ENCODE measurements around the gene FOXL2NB. TPM values are rescaled to one million over a fixed set of nuclear protein-coding genes. Genes with fewer than 3 reads are reported as not detected.

Gene FOXL2NB
- total RNA-seq, 1 experiment from 2014 or later = not detected

- peaks cover 48% of the 10 kb centered on the region for H3K27me3 ChIP-seq (replicated peaks)
- no peaks in the 10 kb centered on the region for H3K36me3 ChIP-seq
- H3K4me1 ChIP-seq (replicated peaks) = peaks cover 11% of the 10 kb centered on the region
- peaks cover 11% of the 10 kb centered on the region for H3K9me3 ChIP-seq (replicated peaks)
- no peak overlapping the region for H3K4me3 ChIP-seq
- H3K27ac ChIP-seq = no peak overlapping the region
- DNase-seq (ENCODE audit: low read depth in 1 of 2, low spot score in 2 of 2) = no peak
Observed at GRCh38 chr3:138936741-138937689, 10.0 kb upstream of the FOXL2NB start.

DNA sequence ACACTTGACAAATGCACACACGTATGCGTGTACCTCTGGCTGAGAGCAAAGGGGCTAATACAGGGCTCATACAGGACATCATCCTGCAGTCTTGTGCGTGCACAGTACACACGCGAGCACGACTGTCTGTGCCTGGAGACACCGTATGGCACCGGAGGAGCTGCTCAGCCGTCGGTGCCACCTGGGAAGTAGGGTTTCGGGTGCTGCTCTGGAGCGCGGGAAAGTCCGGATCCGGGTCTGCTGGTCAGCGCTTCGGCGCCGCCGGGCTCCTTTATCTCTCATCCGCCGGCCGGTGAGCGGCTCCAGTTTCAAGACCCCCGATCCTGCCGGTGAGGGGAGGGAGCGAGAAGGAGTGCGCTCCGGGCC, 9.3 kb upstream of the FOXL2NB start:
- H3K9me3 ChIP-seq (replicated peaks) = peaks cover 11% of the 10 kb centered on the region
- no peak overlapping the region for H3K4me3 ChIP-seq
- no peak for DNase-seq (ENCODE audit: low read depth in 1 of 2, low spot score in 2 of 2)
- H3K27me3 ChIP-seq (replicated peaks) = peaks cover 53% of the 10 kb centered on the region
- no peaks in the 10 kb centered on the region for H3K36me3 ChIP-seq
- H3K27ac ChIP-seq = no peak overlapping the region
- peaks cover 11% of the 10 kb centered on the region for H3K4me1 ChIP-seq (replicated peaks)

GRCh38 chr3:138938056-138938876, 8.8 kb upstream of the FOXL2NB start:
- Histone ChIP-seq H3K9me3 (replicated peaks) (peaks cover 11% of the 10 kb centered on the region), H3K4me1 (replicated peaks) (peaks cover 11% of the 10 kb centered on the region), H3K36me3 (no peaks in the 10 kb centered on the region), H3K27ac (no peak overlapping the region), H3K4me3 (no peak overlapping the region), H3K27me3 (replicated peaks) (peaks cover 57% of the 10 kb centered on the region)
- no peak for DNase-seq (ENCODE audit: low read depth in 1 of 2, low spot score in 2 of 2)

GRCh38 chr3:138938877-138939560, 8.0 kb upstream of the FOXL2NB start:
- H3K4me1 ChIP-seq (replicated peaks) = peaks cover 12% of the 10 kb centered on the region
- H3K36me3 ChIP-seq = no peaks in the 10 kb centered on the region
- no peak overlapping the region for H3K4me3 ChIP-seq
- H3K27me3 ChIP-seq (replicated peaks) = peaks cover 64% of the 10 kb centered on the region
- no peak for DNase-seq (ENCODE audit: low read depth in 1 of 2, low spot score in 2 of 2)
- no peak overlapping the region for H3K27ac ChIP-seq
- H3K9me3 ChIP-seq (replicated peaks) = peaks cover 11% of the 10 kb centered on the region

DNA sequence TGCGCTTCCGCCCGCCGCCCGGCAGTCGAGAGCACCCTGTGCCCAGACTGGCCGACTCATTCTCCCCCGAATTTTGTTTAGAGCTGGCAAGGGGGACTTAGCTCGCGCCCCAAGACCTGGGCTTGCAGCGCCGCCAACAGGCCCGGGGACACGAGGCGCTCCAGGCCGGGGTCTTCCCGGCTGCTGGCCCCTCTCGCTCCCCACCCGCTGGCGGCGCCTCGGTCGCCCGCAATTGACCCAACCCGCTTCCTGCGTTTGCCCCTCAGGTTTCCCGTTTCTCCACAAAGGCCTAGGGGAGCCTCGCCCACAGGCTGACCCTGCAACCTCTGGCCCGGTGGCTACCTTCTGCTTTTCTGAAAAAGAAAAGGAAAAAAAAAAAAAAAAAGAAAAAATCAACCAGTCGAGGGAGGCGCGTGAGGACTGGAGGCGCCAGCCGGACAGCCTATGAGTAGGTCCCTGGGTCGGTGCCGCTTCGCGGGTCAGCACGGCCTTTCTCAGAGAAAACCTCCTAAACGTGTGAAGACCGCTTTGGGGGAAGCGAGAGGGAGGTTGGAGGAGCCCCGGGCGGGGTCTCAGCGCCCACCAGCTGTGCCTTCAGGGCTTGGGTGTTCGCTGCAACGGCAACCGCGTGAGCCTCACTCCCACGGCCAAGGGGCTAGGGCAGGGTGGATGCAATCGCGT, 7.3 kb upstream of the FOXL2NB start:
- Histone ChIP-seq H3K36me3 (no peaks in the 10 kb centered on the region), H3K4me3 (no peak overlapping the region), H3K27me3 (replicated peaks) (peaks cover 71% of the 10 kb centered on the region), H3K27ac (no peak overlapping the region), H3K9me3 (replicated peaks) (peaks cover 14% of the 10 kb centered on the region), H3K4me1 (replicated peaks) (peaks cover 15% of the 10 kb centered on the region)
- no peak for DNase-seq (ENCODE audit: low read depth in 1 of 2, low spot score in 2 of 2)

DNA sequence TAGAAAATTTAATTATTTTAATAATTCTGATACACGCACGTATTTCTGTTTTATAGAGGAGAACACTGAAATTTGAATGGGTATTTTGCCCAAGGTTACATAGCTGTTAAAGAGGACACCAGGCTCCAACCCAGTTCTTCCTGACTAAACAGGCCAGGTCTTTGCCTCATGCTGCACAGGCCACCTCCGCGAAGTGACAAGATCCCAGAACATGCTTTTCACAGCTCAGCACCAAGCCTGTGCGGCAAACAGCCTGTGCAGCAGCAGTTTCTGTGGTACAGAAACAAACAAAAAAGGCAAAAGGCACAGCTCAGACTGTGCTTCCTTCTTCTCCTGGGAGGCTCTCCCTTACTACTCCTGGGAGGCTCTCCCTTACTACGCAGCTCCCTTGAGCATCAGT, 6.6 kb upstream of the FOXL2NB start:
- H3K27ac ChIP-seq = no peak overlapping the region
- peaks cover 21% of the 10 kb centered on the region for H3K9me3 ChIP-seq (replicated peaks)
- H3K4me3 ChIP-seq = no peak overlapping the region
- no peak for DNase-seq (ENCODE audit: low read depth in 1 of 2, low spot score in 2 of 2)
- peaks cover 18% of the 10 kb centered on the region for H3K4me1 ChIP-seq (replicated peaks)
- no peaks in the 10 kb centered on the region for H3K36me3 ChIP-seq
- H3K27me3 ChIP-seq (replicated peaks) = peaks cover 79% of the 10 kb centered on the region

DNA sequence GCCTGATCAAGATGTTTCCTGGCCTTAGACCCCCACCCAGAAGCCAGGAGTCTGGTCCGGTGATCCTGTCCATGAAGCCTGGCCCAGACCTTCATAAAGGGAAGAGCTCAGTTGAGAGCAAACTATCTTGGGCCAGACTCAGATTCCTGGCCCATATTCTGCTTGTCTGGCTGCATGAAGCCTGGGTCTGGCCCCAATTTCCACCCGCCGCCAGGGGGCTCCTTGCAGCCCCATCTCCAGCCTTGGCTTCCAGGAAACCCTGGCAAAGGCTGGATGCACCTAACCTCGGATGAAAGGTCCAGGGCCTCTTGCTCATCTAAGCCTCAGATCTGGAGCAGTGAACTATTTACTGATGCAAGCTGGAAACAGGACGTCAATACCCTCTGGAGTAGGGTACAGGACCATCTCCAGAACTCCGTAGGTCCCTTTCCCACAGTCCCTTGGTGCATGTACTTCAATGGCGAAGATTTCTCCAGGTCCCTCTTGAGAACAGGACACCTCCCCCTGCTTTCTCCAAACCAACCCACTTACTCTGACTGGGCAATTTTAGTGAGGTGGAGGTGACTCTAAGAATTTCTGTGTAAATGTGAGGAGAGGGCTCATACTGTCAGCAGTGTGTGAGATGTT, 5.6 kb upstream of the FOXL2NB start:
- no peak overlapping the region for H3K4me3 ChIP-seq
- peaks cover 20% of the 10 kb centered on the region for H3K4me1 ChIP-seq (replicated peaks)
- peaks cover 81% of the 10 kb centered on the region for H3K27me3 ChIP-seq (replicated peaks)
- peaks cover 20% of the 10 kb centered on the region for H3K9me3 ChIP-seq (replicated peaks)
- H3K36me3 ChIP-seq = no peaks in the 10 kb centered on the region
- DNase-seq (ENCODE audit: low read depth in 1 of 2, low spot score in 2 of 2) = peak in 1 of 2 experiments; percentile 24
- H3K27ac ChIP-seq = no peak overlapping the region

GRCh38 chr3:138942271-138942670, 4.7 kb upstream of the FOXL2NB start:
- H3K27me3 ChIP-seq (replicated peaks) = peaks cover 81% of the 10 kb centered on the region
- peaks cover 11% of the 10 kb centered on the region for H3K9me3 ChIP-seq (replicated peaks)
- no peak for DNase-seq (ENCODE audit: low read depth in 1 of 2, low spot score in 2 of 2)
- H3K4me1 ChIP-seq (replicated peaks) = peaks cover 24% of the 10 kb centered on the region
- no peak overlapping the region for H3K4me3 ChIP-seq
- no peaks in the 10 kb centered on the region for H3K36me3 ChIP-seq
- H3K27ac ChIP-seq = no peak overlapping the region

- H3K4me1 ChIP-seq (replicated peaks) = peaks cover 24% of the 10 kb centered on the region
- no peaks in the 10 kb centered on the region for H3K36me3 ChIP-seq
- H3K4me3 ChIP-seq = no peak overlapping the region
- H3K27me3 ChIP-seq (replicated peaks) = peaks cover 81% of the 10 kb centered on the region
- peaks cover 10% of the 10 kb centered on the region for H3K9me3 ChIP-seq (replicated peaks)
- DNase-seq (ENCODE audit: low read depth in 1 of 2, low spot score in 2 of 2) = no peak
- H3K27ac ChIP-seq = no peak overlapping the region
Observed at GRCh38 chr3:138942861-138943623, 4.0 kb upstream of the FOXL2NB start.

DNA sequence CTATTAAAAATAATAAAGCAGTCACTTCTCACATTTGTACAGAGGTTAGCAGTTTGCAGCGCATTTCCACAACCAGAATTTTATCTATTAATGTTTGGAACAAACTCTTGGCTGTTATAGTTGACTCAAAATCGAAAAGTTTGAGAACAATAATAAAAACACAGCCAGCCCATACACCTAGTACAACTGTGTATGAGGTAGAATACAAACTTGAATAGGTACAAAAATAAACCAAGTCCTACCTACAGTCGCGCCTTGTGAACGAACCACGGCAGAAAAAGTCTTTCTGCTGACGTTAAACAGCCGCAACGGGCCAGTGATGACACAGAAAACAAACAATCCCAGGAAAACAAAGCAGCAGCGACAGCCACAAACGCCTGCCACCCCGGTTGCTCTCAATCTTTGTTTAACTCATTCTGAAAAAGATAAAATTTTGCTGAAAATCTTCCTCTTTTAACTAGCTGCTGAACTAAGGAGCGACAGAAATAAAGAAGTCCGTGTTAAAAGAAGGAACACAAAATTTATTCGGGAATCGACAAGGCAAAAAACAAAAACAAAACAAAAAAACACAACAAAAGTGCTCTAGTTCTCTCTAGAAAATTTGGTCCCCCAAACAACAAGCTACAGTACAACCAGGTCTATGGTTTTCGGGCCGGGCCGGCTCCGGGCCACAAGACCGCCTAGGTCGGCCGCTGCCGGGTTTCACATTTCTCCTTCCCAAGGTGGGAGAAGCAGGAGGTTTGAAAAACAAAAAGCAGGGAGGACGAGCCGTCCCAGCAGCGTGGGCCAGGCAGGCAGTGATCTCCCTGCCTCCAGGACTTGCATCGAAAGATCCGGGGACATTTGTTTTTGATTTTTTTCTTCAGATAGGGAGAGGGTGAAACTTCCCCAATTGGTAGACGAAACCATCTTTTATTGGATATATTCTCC, 3.0 kb upstream of the FOXL2NB start:
- DNase-seq (ENCODE audit: low read depth in 1 of 2, low spot score in 2 of 2) = peak in 1 of 2 experiments; percentile 37
- Histone ChIP-seq H3K9me3 (replicated peaks) (peaks cover 10% of the 10 kb centered on the region), H3K36me3 (no peaks in the 10 kb centered on the region), H3K27ac (no peak overlapping the region), H3K4me1 (replicated peaks) (peaks cover 20% of the 10 kb centered on the region), H3K4me3 (no peak overlapping the region), H3K27me3 (replicated peaks) (peaks cover 80% of the 10 kb centered on the region)

DNA sequence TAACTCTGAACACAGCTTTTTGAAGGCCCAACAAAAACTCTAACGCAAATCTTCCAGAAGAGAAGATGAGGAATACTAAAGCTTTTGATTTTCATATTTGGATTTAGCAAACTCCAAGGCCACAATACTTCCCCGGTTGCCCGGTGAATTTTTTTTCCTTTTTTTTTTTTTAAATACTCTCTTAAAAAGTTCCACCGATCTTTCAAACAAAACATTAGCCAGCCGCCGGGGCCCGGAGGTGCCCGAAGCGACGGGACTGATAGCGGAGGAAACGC, 2.4 kb upstream of the FOXL2NB start:
- H3K36me3 ChIP-seq = no peaks in the 10 kb centered on the region
- no peak overlapping the region for H3K27ac ChIP-seq
- H3K4me3 ChIP-seq = no peak overlapping the region
- peaks cover 80% of the 10 kb centered on the region for H3K27me3 ChIP-seq (replicated peaks)
- no peak for DNase-seq (ENCODE audit: low read depth in 1 of 2, low spot score in 2 of 2)
- H3K4me1 ChIP-seq (replicated peaks) = peaks cover 20% of the 10 kb centered on the region
- H3K9me3 ChIP-seq (replicated peaks) = peaks cover 10% of the 10 kb centered on the region
